BJ (cell line): ENCODE measurements around the gene AGO3. TPM values are rescaled to one million over a fixed set of nuclear protein-coding genes. Genes with fewer than 3 reads are reported as not detected.

Source experiments
- CTCF ChIA-PET: fragments of 350-600 bp; formaldehyde crosslinking; extraction: SDS; loops from one replicate; lab custom pipeline; 2021; ENCODE audit warnings: antibody characterized with exemption, inconsistent platforms; lab: Yijun Ruan, JAX
- POLR2A ChIA-PET: fragments of 300-600 bp; sonication (Branson Sonifier 250); formaldehyde crosslinking; extraction: SDS; loops from one replicate; lab custom pipeline; 2021; ENCODE audit warnings: antibody characterized with exemption; lab: Charles Lee
- DNase-seq: peaks from one replicate; pipeline ENCODE4 v3.0.0-alpha.2; 2011; ENCODE audit warnings: low read depth
- H3K27me3 ChIP-seq: 2 replicates; pipeline ENCODE4 v1.6.0; 2011; ENCODE audit warnings: low read length; ENCODE audit not compliant: control insufficient read depth, insufficient read depth
- H3K36me3 ChIP-seq: 2 replicates; pipeline ENCODE4 v1.5.1; 2011; ENCODE audit warnings: low read length; ENCODE audit not compliant: control insufficient read depth, insufficient read depth
- H3K4me3 ChIP-seq: 2 replicates; pipeline ENCODE4 v1.5.1; 2011; ENCODE audit warnings: low read depth, mild to moderate bottlenecking, control low read depth, low read length
- polyA plus RNA-seq: library from polyadenylated mRNA; depleted of rRNA; stranded (reverse); fragments of >200 nt; gene quantifications from 2 replicates; pipeline ENCODE4 v1.2.3, GENCODE V29; 2011
- TF ChIP-seq, protein P1 (sequence below): IDR thresholded peaks from 2 replicates; pipeline ENCODE4 v1.5.1; 2011; ENCODE audit warnings: low read depth, mild to moderate bottlenecking, control low read depth, inconsistent platforms, low read length, moderate library complexity; ENCODE audit not compliant: insufficient read depth

The AGO3 gene
- polyA plus RNA-seq, 1 experiment, result 18.9 TPM

DNA sequence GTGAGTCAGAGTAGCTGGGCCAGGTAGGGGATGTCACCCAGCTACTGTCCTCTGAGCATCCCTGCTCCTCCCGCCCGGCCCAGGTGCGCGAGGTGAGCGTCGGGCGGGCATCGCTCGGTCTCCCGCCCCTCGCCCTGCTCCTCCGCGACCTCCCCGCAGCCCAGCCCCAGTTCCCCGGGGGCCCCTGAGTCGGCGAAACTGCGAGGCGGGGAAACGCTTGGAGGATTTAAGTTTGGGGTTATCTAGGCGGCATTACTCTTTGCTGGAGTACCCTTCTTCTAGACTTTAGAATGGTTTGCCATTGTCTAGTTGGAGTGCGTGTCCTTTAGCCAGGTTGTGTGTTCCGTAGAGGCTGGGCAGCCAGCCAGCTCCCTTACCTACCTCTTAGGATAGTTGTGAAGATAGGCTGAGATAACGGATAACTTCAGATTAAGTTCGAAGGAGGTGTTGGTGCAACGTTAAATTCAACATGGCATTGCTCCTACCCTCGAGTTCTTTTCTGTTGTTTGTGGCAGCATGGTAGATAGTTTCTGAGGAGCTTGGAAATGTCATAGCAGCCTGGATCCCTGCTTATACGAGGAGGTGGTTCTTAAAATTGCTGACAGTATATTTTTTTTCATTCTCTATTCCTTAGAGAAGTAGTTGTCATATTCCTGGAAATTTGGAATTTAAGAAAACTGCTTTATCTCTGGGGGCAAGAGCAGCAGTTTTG, 697 bp downstream of the AGO3 start:
- H3K4me3 ChIP-seq, result peak overlapping the region; percentile 98
- DNase-seq, result no peak
- ChIA-PET CTCF (interaction anchor here (0.6 kb wide), 1 partner anchor 25 kb away, joined by 3 read pairs; no protein-coding TSS in a partner anchor), POLR2A (no interaction called here)
- H3K36me3 ChIP-seq, result no peaks in the 10 kb centered on the region
- H3K27me3 ChIP-seq, result no peaks in the 10 kb centered on the region
- TF ChIP-seq, protein P1, sequence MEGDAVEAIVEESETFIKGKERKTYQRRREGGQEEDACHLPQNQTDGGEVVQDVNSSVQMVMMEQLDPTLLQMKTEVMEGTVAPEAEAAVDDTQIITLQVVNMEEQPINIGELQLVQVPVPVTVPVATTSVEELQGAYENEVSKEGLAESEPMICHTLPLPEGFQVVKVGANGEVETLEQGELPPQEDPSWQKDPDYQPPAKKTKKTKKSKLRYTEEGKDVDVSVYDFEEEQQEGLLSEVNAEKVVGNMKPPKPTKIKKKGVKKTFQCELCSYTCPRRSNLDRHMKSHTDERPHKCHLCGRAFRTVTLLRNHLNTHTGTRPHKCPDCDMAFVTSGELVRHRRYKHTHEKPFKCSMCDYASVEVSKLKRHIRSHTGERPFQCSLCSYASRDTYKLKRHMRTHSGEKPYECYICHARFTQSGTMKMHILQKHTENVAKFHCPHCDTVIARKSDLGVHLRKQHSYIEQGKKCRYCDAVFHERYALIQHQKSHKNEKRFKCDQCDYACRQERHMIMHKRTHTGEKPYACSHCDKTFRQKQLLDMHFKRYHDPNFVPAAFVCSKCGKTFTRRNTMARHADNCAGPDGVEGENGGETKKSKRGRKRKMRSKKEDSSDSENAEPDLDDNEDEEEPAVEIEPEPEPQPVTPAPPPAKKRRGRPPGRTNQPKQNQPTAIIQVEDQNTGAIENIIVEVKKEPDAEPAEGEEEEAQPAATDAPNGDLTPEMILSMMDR, result no peak

DNA sequence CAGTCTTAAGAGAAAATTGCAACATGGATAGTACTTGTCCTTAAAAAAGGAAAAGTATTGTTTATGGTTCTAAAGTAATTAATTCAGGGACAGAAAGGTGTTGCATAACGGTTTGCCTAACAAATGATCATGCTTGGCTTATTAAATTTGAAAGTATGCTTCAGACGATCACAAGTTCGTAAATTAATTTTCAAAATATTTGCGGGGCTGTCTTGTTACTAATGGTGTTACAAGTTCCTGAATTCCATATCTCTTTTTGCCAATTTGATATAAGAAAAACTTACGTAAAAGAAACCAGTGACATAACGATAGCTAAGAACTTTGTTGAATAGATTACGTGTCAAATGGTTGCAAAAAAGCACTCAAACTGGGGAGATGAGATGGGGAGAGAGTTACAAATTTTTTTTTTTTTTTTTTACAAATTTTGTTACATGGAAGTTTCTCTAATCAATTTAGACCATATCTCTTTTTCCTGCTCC, 1.3 kb downstream of the AGO3 start:
- ChIA-PET CTCF (no interaction called here), POLR2A (no interaction called here)
- TF ChIP-seq, protein P1, result no peak
- no peaks in the 10 kb centered on the region for H3K27me3 ChIP-seq
- peak overlapping the region; percentile 98 for H3K4me3 ChIP-seq
- no peak for DNase-seq
- H3K36me3 ChIP-seq, result no peaks in the 10 kb centered on the region

DNA sequence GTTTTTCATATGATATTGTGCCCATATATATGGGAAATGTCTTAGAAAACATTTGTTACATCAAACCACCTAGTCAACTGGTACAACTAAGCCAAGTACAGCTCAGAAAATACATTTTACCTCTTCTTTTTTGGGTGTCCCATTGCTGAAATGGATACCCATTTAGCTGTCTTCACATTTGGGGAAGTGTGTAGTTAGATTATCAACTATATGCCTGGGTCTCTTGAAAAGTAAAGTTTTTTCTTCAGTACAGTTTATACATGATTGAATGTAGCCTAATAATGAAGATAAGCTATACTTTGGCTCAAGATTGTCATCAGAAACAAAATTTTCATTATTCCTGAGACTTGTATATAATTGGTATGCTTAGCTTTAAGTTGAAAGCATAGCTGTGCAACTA, 2.0 kb downstream of the AGO3 start:
- POLR2A ChIA-PET, result interaction anchor here (0.6 kb wide), 1 partner anchor 156 kb away, joined by 3 read pairs; the partner anchor contains the start of gene ADPRS
- Histone ChIP-seq H3K27me3 (no peaks in the 10 kb centered on the region), H3K36me3 (no peaks in the 10 kb centered on the region), H3K4me3 (no peak overlapping the region)
- no peak for DNase-seq
- CTCF ChIA-PET, result no interaction called here
- TF ChIP-seq, protein P1, result no peak

GRCh38 chr1:35935442-35936388, 4.8 kb downstream of the AGO3 start:
- TF ChIP-seq, protein P1, result no peak
- no peak overlapping the region for H3K4me3 ChIP-seq
- DNase-seq, result no peak
- CTCF ChIA-PET, result no interaction called here
- H3K36me3 ChIP-seq, result no peaks in the 10 kb centered on the region
- POLR2A ChIA-PET, result no interaction called here
- H3K27me3 ChIP-seq, result no peaks in the 10 kb centered on the region

DNA sequence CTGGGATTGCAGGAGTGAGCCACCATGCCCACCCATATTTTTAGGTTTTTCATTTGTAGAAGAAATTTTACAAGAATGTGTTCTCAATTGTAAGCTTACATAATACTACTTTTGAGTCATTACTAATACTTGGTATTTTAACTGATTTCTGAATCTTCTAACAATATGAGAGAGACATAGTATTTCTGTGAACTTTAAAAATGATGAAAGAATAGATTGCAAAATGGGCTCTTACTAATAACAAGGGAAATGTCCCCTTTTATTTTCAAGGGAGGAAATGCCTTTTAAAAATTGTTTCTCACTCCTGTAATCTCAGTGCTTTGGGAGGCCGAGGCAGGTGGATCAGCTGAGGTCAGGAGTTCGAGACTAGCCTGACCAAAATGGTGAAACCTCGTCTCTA, 5.9 kb downstream of the AGO3 start:
- Histone ChIP-seq H3K27me3 (no peaks in the 10 kb centered on the region), H3K36me3 (no peaks in the 10 kb centered on the region), H3K4me3 (no peak overlapping the region)
- CTCF ChIA-PET, result no interaction called here
- no peak for DNase-seq
- POLR2A ChIA-PET, result no interaction called here
- TF ChIP-seq, protein P1, result no peak
